ENCODE data around the gene HFE. TPM values are rescaled to one million over a fixed set of nuclear protein-coding genes. Genes with fewer than 3 reads are reported as not detected.

The HFE gene
- total and polyA plus RNA-seq, 2 of the 13 experiments (the other 11 are each of a cell fraction or from before 2014, with no cell fraction given), result 3.7 to 6.3 TPM

- TF ChIP-seq THAP9 (CRISPR knock-in tag; IDR thresholded peaks at IDR 0.05; ENCODE audit: borderline replicate concordance) (peak; percentile 48; the same call in 1 of the 2 replicates), ZNF331 (CRISPR knock-in tag; IDR thresholded peaks at IDR 0.05) (peak; percentile 82), ZBTB26 (CRISPR knock-in tag; IDR thresholded peaks at IDR 0.05; ENCODE audit: borderline replicate concordance) (peak; percentile 41; the same call in 1 of the 2 replicates), ZNF580 (CRISPR knock-in tag; IDR thresholded peaks at IDR 0.05; ENCODE audit: borderline replicate concordance, low read depth) (peak; percentile 81; the same call in 1 of the 2 replicates), ZNF264 (CRISPR knock-in tag; IDR thresholded peaks at IDR 0.05) (0 out of 2 replicates have a peak, but pooled peaks have one; percentile 55), NFIC (IDR thresholded peaks at IDR 0.05; ENCODE audit: low read length) (peak; percentile 99), HNRNPUL1 (IDR thresholded peaks at IDR 0.05; ENCODE audit: low read depth, low read length) (no peak), TIGD3 (CRISPR knock-in tag; IDR thresholded peaks at IDR 0.05; ENCODE audit: borderline replicate concordance) (0 out of 2 replicates have a peak, but pooled peaks have one; percentile 74), AFF4 (CRISPR knock-in tag; IDR thresholded peaks at IDR 0.05) (peak; percentile 98), SRSF4 (IDR thresholded peaks at IDR 0.05; ENCODE audit: low read depth, low read length, poor library complexity, severe bottlenecking) (peak; percentile 98), HNF4A (CRISPR knock-in tag; IDR thresholded peaks at IDR 0.05) (peak; percentile 34), ZC3H13 (CRISPR knock-in tag; IDR thresholded peaks at IDR 0.05) (peak; percentile 82), ZNF83 (CRISPR knock-in tag; IDR thresholded peaks at IDR 0.05; ENCODE audit: borderline replicate concordance) (peak; percentile 85; the same call in 1 of the 2 replicates), DRAP1 (CRISPR knock-in tag; IDR thresholded peaks at IDR 0.05) (peak; percentile 79; the same call in 1 of the 2 replicates), SP5 (CRISPR knock-in tag; IDR thresholded peaks at IDR 0.05; ENCODE audit: borderline replicate concordance, low read depth) (peak; percentile 52; the same call in 1 of the 2 replicates), ZNF362 (CRISPR knock-in tag; IDR thresholded peaks at IDR 0.05; ENCODE audit: borderline replicate concordance) (peak; percentile 100)
Measured at GRCh38 chr6:26103770-26104456, 16.7 kb downstream of the HFE start (continued).
